Measurements from ENCODE around the gene YAP1. TPM values are rescaled to one million over a fixed set of nuclear protein-coding genes. Genes with fewer than 3 reads are reported as not detected.
A peak's percentile ranks its signal among the peaks of the same experiment; 100 is the strongest.

YAP1 gene
- polyA plus RNA-seq, 4 donors, result 171 to 199 (median 186) TPM

GRCh38 chr11:102269927-102270326, 159.7 kb downstream of the YAP1 start:
- no peak for DNase-seq (ENCODE audit: low read depth in 4 of 4, low spot score in 2 of 4)

- DNase-seq (ENCODE audit: low read depth in 4 of 4, low spot score in 2 of 4), result no peak
Measured at GRCh38 chr11:102272047-102272824, 162.0 kb downstream of the YAP1 start.

GRCh38 chr11:102274628-102275027, 164.4 kb downstream of the YAP1 start:
- no peak for DNase-seq (ENCODE audit: low read depth in 4 of 4, low spot score in 2 of 4)

GRCh38 chr11:102276362-102276761, 166.1 kb downstream of the YAP1 start:
- no peak for DNase-seq (ENCODE audit: low read depth in 4 of 4, low spot score in 2 of 4)

GRCh38 chr11:102276783-102277182, 166.5 kb downstream of the YAP1 start:
- no peak for DNase-seq (ENCODE audit: low read depth in 4 of 4, low spot score in 2 of 4)

GRCh38 chr11:102279641-102280170, 169.5 kb downstream of the YAP1 start:
- peak in 1 of 4 donors; percentile 70 for DNase-seq (ENCODE audit: low read depth in 4 of 4, low spot score in 2 of 4)

- DNase-seq (ENCODE audit: low read depth in 4 of 4, low spot score in 2 of 4), result no peak
Measured at GRCh38 chr11:102280245-102280833, 170.1 kb downstream of the YAP1 start.

Other genes with a start within 250 kb of the YAP1 start
- 1 to 10 TPM; 3.0 to 5.6 (median 4.2) TPM for gene CEP126, start 195.4 kb upstream of the YAP1 start, polyA plus RNA-seq (ENCODE audit: insufficient read length in 4 of 4)
- gene ANGPTL5, start 193.9 kb upstream of the YAP1 start, polyA plus RNA-seq (ENCODE audit: insufficient read length in 4 of 4), result under 1 TPM in 2 of 4 donors, not detected in 2; 0.06 to 0.22 TPM
- gene CFAP300, start 63.0 kb upstream of the YAP1 start, polyA plus RNA-seq (ENCODE audit: insufficient read length in 4 of 4), result 1 to 10 TPM; 4.9 to 7.3 (median 5.6) TPM
- 1 to 10 TPM in 3 of 4 donors, under 1 TPM in 1; 0.78 to 1.8 (median 1.5) TPM for gene BIRC3, start 207.0 kb downstream of the YAP1 start, polyA plus RNA-seq (ENCODE audit: insufficient read length in 4 of 4)
- gene BIRC2, start 236.8 kb downstream of the YAP1 start, polyA plus RNA-seq (ENCODE audit: insufficient read length in 4 of 4), result 10 to 100 TPM; 67.8 to 96.4 (median 82.8) TPM

Measured in left renal cortex interstitium (tissue), 4 donors.